Stimulated activated memory B cell treated with anti-CD40 and anti-IgM and Interleukin-4, amounts not matched to agents 10 μg/mL and 1 μg/mL and 100 μg/mL, for 72 hours (primary cell): ENCODE results near the gene ZNF397.
A peak's percentile ranks its signal among the peaks of the same experiment; 100 is the strongest.
"Not testable (repeated sequence)": the region's sequence is repeated elsewhere in the genome, so short reads cannot be mapped to it uniquely, and the experiment has no call there.

ENCODE experiments used
- ATAC-seq: fragments of 150-1000 bp; cut with Tn5 transposase; 2 replicates; pipeline ENCODE4 v1.10.0; 2021
- H3K27ac Mint-ChIP-seq: one replicate; pipeline ENCODE4 v1.8.0; 2022; ENCODE audit warnings: mild to moderate bottlenecking, mixed read lengths
- H3K27me3 Mint-ChIP-seq: one replicate; pipeline ENCODE4 v1.8.0; 2022; ENCODE audit warnings: mixed read lengths
- H3K36me3 Mint-ChIP-seq: one replicate; pipeline ENCODE4 v1.8.0; 2022; ENCODE audit warnings: mixed read lengths
- H3K4me1 Mint-ChIP-seq: one replicate; pipeline ENCODE4 v1.8.0; 2022; ENCODE audit warnings: mixed read lengths
- H3K4me3 Mint-ChIP-seq: one replicate; pipeline ENCODE4 v1.8.0; 2022; ENCODE audit warnings: mild to moderate bottlenecking, moderate library complexity, mixed read lengths
- H3K9me3 Mint-ChIP-seq: one replicate; pipeline ENCODE4 v1.8.0; 2022; ENCODE audit warnings: mixed read lengths

The ZNF397 gene

GRCh38 chr18:35240664-35241447 is at the start of gene ZNF397:
Gene ZNF397 (plus strand): TSS chr18:35241034. CDS start chr18:35242471, 1,437 bp downstream.
- Mint-ChIP-seq H3K4me1 (peaks cover 19% of the 10 kb centered on the region), H3K27ac (peak within 1 kb of the TSS; percentile 100), H3K9me3 (peaks cover 22% of the 10 kb centered on the region), H3K4me3 (peak within 1 kb of the TSS; percentile 98), H3K27me3 (no peaks in the 10 kb centered on the region), H3K36me3 (peaks cover 36% of the 10 kb centered on the region)
- ATAC-seq, result peak; percentile 100

- no peaks in the 10 kb centered on the region for H3K9me3 Mint-ChIP-seq
- H3K4me1 Mint-ChIP-seq, result peaks cover 4% of the 10 kb centered on the region
- H3K27ac Mint-ChIP-seq, result no peak overlapping the region
- H3K36me3 Mint-ChIP-seq, result no peaks in the 10 kb centered on the region
- ATAC-seq, result no peak
- no peak overlapping the region for H3K4me3 Mint-ChIP-seq
- H3K27me3 Mint-ChIP-seq, result no peaks in the 10 kb centered on the region
These were observed 49.2 kb upstream of the ZNF397 start for GRCh38 chr18:35191698-35192025.

GRCh38 chr18:35192415-35192814 is 48.4 kb upstream of the ZNF397 start:
- Mint-ChIP-seq H3K9me3 (no peaks in the 10 kb centered on the region), H3K4me3 (no peak overlapping the region), H3K27me3 (no peaks in the 10 kb centered on the region), H3K4me1 (peaks cover 4% of the 10 kb centered on the region), H3K36me3 (no peaks in the 10 kb centered on the region), H3K27ac (no peak overlapping the region)
- ATAC-seq, result no peak

GRCh38 chr18:35193316-35193715 is 47.5 kb upstream of the ZNF397 start:
- H3K4me3 Mint-ChIP-seq, result no peak overlapping the region
- H3K27ac Mint-ChIP-seq, result no peak overlapping the region
- no peaks in the 10 kb centered on the region for H3K36me3 Mint-ChIP-seq
- ATAC-seq, result no peak
- H3K27me3 Mint-ChIP-seq, result peaks cover under 1% of the 10 kb centered on the region
- no peaks in the 10 kb centered on the region for H3K9me3 Mint-ChIP-seq
- H3K4me1 Mint-ChIP-seq, result peaks cover 4% of the 10 kb centered on the region

- no peaks in the 10 kb centered on the region for H3K36me3 Mint-ChIP-seq
- H3K4me1 Mint-ChIP-seq, result no peaks in the 10 kb centered on the region
- no peak overlapping the region for H3K4me3 Mint-ChIP-seq
- peaks cover 8% of the 10 kb centered on the region for H3K27me3 Mint-ChIP-seq
- H3K9me3 Mint-ChIP-seq, result no peaks in the 10 kb centered on the region
- ATAC-seq, result no peak
- H3K27ac Mint-ChIP-seq, result no peak overlapping the region
These were observed 43.5 kb upstream of the ZNF397 start for GRCh38 chr18:35197296-35197695.

GRCh38 chr18:35201256-35201931 is 39.4 kb upstream of the ZNF397 start:
- H3K36me3 Mint-ChIP-seq, result peaks cover 8% of the 10 kb centered on the region

GRCh38 chr18:35203067-35203466 is 37.8 kb upstream of the ZNF397 start:
- Mint-ChIP-seq H3K27ac (no peak overlapping the region), H3K4me1 (no peaks in the 10 kb centered on the region)
- no peak for ATAC-seq

More at GRCh38 chr18:35201256-35201931, 39.4 kb upstream of the ZNF397 start:
- Mint-ChIP-seq H3K27me3 (peaks cover 22% of the 10 kb centered on the region), H3K9me3 (peaks cover 7% of the 10 kb centered on the region), H3K4me3 (no peak overlapping the region), H3K4me1 (no peaks in the 10 kb centered on the region), H3K27ac (no peak overlapping the region)
- no peak for ATAC-seq

GRCh38 chr18:35205199-35205712 is 35.6 kb upstream of the ZNF397 start:
- no peaks in the 10 kb centered on the region for H3K4me1 Mint-ChIP-seq
- ATAC-seq, result no peak

More at GRCh38 chr18:35203067-35203466, 37.8 kb upstream of the ZNF397 start:
- Mint-ChIP-seq H3K9me3 (peaks cover 7% of the 10 kb centered on the region), H3K27me3 (peaks cover 22% of the 10 kb centered on the region), H3K36me3 (peaks cover 8% of the 10 kb centered on the region), H3K4me3 (no peak overlapping the region)

GRCh38 chr18:35205746-35206458 is 34.9 kb upstream of the ZNF397 start:
- H3K36me3 Mint-ChIP-seq, H3K9me3 Mint-ChIP-seq, H3K27ac Mint-ChIP-seq, H3K4me1 Mint-ChIP-seq, H3K4me3 Mint-ChIP-seq, ATAC-seq: not testable (repeated sequence)
- peaks cover 14% of the 10 kb centered on the region for H3K27me3 Mint-ChIP-seq

More at GRCh38 chr18:35205199-35205712, 35.6 kb upstream of the ZNF397 start:
- H3K27me3 Mint-ChIP-seq, result peaks cover 14% of the 10 kb centered on the region
- H3K27ac Mint-ChIP-seq, result no peak overlapping the region
- no peak overlapping the region for H3K4me3 Mint-ChIP-seq
- H3K36me3 Mint-ChIP-seq, result peaks cover 8% of the 10 kb centered on the region
- H3K9me3 Mint-ChIP-seq, result peaks cover 7% of the 10 kb centered on the region

GRCh38 chr18:35215026-35215425 is 25.8 kb upstream of the ZNF397 start:
- ATAC-seq, result no peak

GRCh38 chr18:35216611-35217010 is 24.2 kb upstream of the ZNF397 start:
- not testable (repeated sequence) for H3K36me3 Mint-ChIP-seq, H3K4me1 Mint-ChIP-seq

More at GRCh38 chr18:35215026-35215425, 25.8 kb upstream of the ZNF397 start:
- H3K4me3 Mint-ChIP-seq, result no peak overlapping the region
- H3K27ac Mint-ChIP-seq, result no peak overlapping the region
- H3K4me1 Mint-ChIP-seq, result no peaks in the 10 kb centered on the region
- H3K27me3 Mint-ChIP-seq, result no peaks in the 10 kb centered on the region
- H3K9me3 Mint-ChIP-seq, result no peaks in the 10 kb centered on the region
- H3K36me3 Mint-ChIP-seq, result no peaks in the 10 kb centered on the region

GRCh38 chr18:35219331-35219730 is 21.5 kb upstream of the ZNF397 start:
- not testable (repeated sequence) for H3K4me3 Mint-ChIP-seq, H3K27me3 Mint-ChIP-seq, H3K27ac Mint-ChIP-seq

More at GRCh38 chr18:35216611-35217010, 24.2 kb upstream of the ZNF397 start:
- H3K9me3 Mint-ChIP-seq, H3K27me3 Mint-ChIP-seq, H3K27ac Mint-ChIP-seq, H3K4me3 Mint-ChIP-seq, ATAC-seq: not testable (repeated sequence)

GRCh38 chr18:35220424-35220823 is 20.4 kb upstream of the ZNF397 start:
- ATAC-seq, result no peak
- H3K36me3 Mint-ChIP-seq, result no peaks in the 10 kb centered on the region
- H3K4me3 Mint-ChIP-seq, result no peak overlapping the region
- H3K4me1 Mint-ChIP-seq, result no peaks in the 10 kb centered on the region
- no peaks in the 10 kb centered on the region for H3K9me3 Mint-ChIP-seq
- H3K27ac Mint-ChIP-seq, result no peak overlapping the region
- no peaks in the 10 kb centered on the region for H3K27me3 Mint-ChIP-seq

More at GRCh38 chr18:35219331-35219730, 21.5 kb upstream of the ZNF397 start:
- not testable (repeated sequence) for H3K36me3 Mint-ChIP-seq, H3K4me1 Mint-ChIP-seq, H3K9me3 Mint-ChIP-seq, ATAC-seq

- H3K9me3 Mint-ChIP-seq, result no peaks in the 10 kb centered on the region
- no peaks in the 10 kb centered on the region for H3K4me1 Mint-ChIP-seq
- H3K4me3 Mint-ChIP-seq, result no peak overlapping the region
- no peak for ATAC-seq
- no peaks in the 10 kb centered on the region for H3K27me3 Mint-ChIP-seq
- no peaks in the 10 kb centered on the region for H3K36me3 Mint-ChIP-seq
- no peak overlapping the region for H3K27ac Mint-ChIP-seq
These were observed 17.0 kb upstream of the ZNF397 start for GRCh38 chr18:35223797-35224196.

- Mint-ChIP-seq H3K4me1 (peaks cover 5% of the 10 kb centered on the region), H3K36me3 (no peaks in the 10 kb centered on the region), H3K4me3 (no peak overlapping the region), H3K27ac (no peak overlapping the region), H3K27me3 (no peaks in the 10 kb centered on the region), H3K9me3 (no peaks in the 10 kb centered on the region)
- no peak for ATAC-seq
These were observed 13.6 kb upstream of the ZNF397 start for GRCh38 chr18:35227254-35227653.
